Right lobe of liver (tissue), 4 donors: ENCODE data around the gene WNT4.
"Not testable (repeated sequence)": the region's sequence is repeated elsewhere in the genome, so short reads cannot be mapped to it uniquely, and the experiment has no call there.

ENCODE experiments used
- CTCF ChIP-seq, 4 donors: fragments of 200-600 bp in 3 of 4; fragments of 450-650 bp in 1 of 4; IDR thresholded peaks; one replicate each; pipeline versions ENCODE4 v1.5.1 to v1.8.0; 2016 to 2022; ENCODE audit warnings: antibody characterized with exemption in 4 of 4, mild to moderate bottlenecking in 2 of 4
- POLR2A ChIP-seq: fragments of 450-650 bp; IDR thresholded peaks from one replicate; pipeline ENCODE4 v1.6.1; 2017; ENCODE audit warnings: antibody characterized with exemption, mild to moderate bottlenecking
- donor health status: DM: no; HTN: no; CAD: no.
- donor health status: DM: no; HTN: no; CAD: no.
- donor health status: DM: no; HTN: yes; CAD: no.

GRCh38 chr1:22092026-22092768, 50.7 kb downstream of the WNT4 start:
- not testable (repeated sequence) for TF ChIP-seq CTCF (IDR thresholded peaks at IDR 0.05); POLR2A
